MM.1S (cell line): ENCODE data around the gene USP30.

Experiments
- EZH2 ChIP-seq: fragments of 300-600 bp; sonication (generic); optimal IDR thresholded peaks from 2 replicates; pipeline ENCODE3; 2017; ENCODE audit warnings: low read depth, mild to moderate bottlenecking, antibody characterized with exemption, low read length, mixed read lengths
- TF ChIP-seq, protein P1 (sequence below): fragments of 300-600 bp; sonication (generic); IDR thresholded peaks from 2 replicates; pipeline ENCODE4 v1.5.1; 2016; ENCODE audit warnings: antibody characterized with exemption, low read length, mixed read lengths

DNA sequence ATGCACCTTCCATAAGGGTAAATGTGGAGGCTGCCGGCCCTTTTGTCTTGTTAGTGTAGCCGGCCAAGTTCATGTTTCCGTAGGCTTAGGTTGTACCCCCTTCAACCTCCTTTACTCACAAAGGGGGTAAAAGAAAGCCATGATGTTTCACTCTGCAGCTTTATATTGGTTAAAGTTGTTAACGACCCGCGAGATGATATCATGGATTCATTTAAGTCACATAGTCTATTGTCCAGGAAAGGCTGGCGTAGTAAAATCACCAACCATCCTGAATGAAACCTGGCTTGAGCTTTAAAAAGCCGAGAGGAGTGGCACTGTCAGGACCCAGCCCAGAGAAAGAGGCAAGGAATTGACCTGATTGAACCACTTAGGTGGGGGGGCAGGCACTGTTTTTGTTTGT is 46.3 kb downstream of the USP30 start:
- TF ChIP-seq, protein P1, sequence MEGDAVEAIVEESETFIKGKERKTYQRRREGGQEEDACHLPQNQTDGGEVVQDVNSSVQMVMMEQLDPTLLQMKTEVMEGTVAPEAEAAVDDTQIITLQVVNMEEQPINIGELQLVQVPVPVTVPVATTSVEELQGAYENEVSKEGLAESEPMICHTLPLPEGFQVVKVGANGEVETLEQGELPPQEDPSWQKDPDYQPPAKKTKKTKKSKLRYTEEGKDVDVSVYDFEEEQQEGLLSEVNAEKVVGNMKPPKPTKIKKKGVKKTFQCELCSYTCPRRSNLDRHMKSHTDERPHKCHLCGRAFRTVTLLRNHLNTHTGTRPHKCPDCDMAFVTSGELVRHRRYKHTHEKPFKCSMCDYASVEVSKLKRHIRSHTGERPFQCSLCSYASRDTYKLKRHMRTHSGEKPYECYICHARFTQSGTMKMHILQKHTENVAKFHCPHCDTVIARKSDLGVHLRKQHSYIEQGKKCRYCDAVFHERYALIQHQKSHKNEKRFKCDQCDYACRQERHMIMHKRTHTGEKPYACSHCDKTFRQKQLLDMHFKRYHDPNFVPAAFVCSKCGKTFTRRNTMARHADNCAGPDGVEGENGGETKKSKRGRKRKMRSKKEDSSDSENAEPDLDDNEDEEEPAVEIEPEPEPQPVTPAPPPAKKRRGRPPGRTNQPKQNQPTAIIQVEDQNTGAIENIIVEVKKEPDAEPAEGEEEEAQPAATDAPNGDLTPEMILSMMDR = no peak
- no peak for TF ChIP-seq EZH2
